T-helper 1 cell (primary cell): ENCODE data around the gene SKIC8.

Experiments used
- DNase-seq, 5 donors: peaks; one replicate each; pipeline ENCODE4 v3.0.0-alpha.2; 2012 to 2020

The SKIC8 gene

GRCh38 chr15:78321786-78322185 lies 22.4 kb upstream of the SKIC8 start:
- DNase-seq = no peak

GRCh38 chr15:78321041-78321570 lies 21.7 kb upstream of the SKIC8 start:
- DNase-seq = no peak

GRCh38 chr15:78320183-78320582 lies 20.8 kb upstream of the SKIC8 start:
- DNase-seq = no peak

GRCh38 chr15:78319588-78319987 lies 20.2 kb upstream of the SKIC8 start:
- DNase-seq = no peak

GRCh38 chr15:78317145-78317836 lies 17.9 kb upstream of the SKIC8 start:
- no peak for DNase-seq

GRCh38 chr15:78316283-78317083 lies 17.1 kb upstream of the SKIC8 start:
- DNase-seq = no peak

GRCh38 chr15:78315686-78316282 lies 16.4 kb upstream of the SKIC8 start:
- no peak for DNase-seq

- DNase-seq = no peak
Observed at GRCh38 chr15:78314181-78314581, 14.8 kb upstream of the SKIC8 start.

- no peak for DNase-seq
Observed at GRCh38 chr15:78313383-78313782, 14.0 kb upstream of the SKIC8 start.

- no peak for DNase-seq
Observed at GRCh38 chr15:78312957-78313356, 13.5 kb upstream of the SKIC8 start.

GRCh38 chr15:78312536-78312935 lies 13.1 kb upstream of the SKIC8 start:
- no peak for DNase-seq

GRCh38 chr15:78311292-78311691 lies 11.9 kb upstream of the SKIC8 start:
- no peak for DNase-seq

GRCh38 chr15:78308422-78309032 lies 9.1 kb upstream of the SKIC8 start:
- peak in 3 of 5 donors; percentile 15 to 36 (median 16) for DNase-seq

GRCh38 chr15:78307976-78308375 lies 8.6 kb upstream of the SKIC8 start:
- no peak for DNase-seq

- DNase-seq = no peak
Observed at GRCh38 chr15:78306176-78306774, 6.9 kb upstream of the SKIC8 start.

- no peak for DNase-seq
Observed at GRCh38 chr15:78304216-78305066, 5.0 kb upstream of the SKIC8 start.

GRCh38 chr15:78302579-78303312 lies 3.3 kb upstream of the SKIC8 start:
- peak in 1 of 5 donors; percentile 50 for DNase-seq

- DNase-seq = no peak
Observed at GRCh38 chr15:78301828-78302227, 2.4 kb upstream of the SKIC8 start.

GRCh38 chr15:78301326-78301725 lies 1.9 kb upstream of the SKIC8 start:
- peak in 1 of 5 donors; percentile 32 for DNase-seq

GRCh38 chr15:78292219-78292618 lies 7.2 kb downstream of the SKIC8 start:
- no peak for DNase-seq

- no peak for DNase-seq
Observed at GRCh38 chr15:78291698-78292097, 7.7 kb downstream of the SKIC8 start.
